C1 segment of cervical spinal cord (tissue), 14 donors: ENCODE measurements around the gene PLXNB1.
"Not testable (repeated sequence)": the region's sequence is repeated elsewhere in the genome, so short reads cannot be mapped to it uniquely, and the experiment has no call there.

Experiments
- DNase-seq, 14 donors: peaks; one replicate each; lab custom pipeline; 2025; lab: John Stamatoyannopoulos, UW

PLXNB1 gene, protein sequence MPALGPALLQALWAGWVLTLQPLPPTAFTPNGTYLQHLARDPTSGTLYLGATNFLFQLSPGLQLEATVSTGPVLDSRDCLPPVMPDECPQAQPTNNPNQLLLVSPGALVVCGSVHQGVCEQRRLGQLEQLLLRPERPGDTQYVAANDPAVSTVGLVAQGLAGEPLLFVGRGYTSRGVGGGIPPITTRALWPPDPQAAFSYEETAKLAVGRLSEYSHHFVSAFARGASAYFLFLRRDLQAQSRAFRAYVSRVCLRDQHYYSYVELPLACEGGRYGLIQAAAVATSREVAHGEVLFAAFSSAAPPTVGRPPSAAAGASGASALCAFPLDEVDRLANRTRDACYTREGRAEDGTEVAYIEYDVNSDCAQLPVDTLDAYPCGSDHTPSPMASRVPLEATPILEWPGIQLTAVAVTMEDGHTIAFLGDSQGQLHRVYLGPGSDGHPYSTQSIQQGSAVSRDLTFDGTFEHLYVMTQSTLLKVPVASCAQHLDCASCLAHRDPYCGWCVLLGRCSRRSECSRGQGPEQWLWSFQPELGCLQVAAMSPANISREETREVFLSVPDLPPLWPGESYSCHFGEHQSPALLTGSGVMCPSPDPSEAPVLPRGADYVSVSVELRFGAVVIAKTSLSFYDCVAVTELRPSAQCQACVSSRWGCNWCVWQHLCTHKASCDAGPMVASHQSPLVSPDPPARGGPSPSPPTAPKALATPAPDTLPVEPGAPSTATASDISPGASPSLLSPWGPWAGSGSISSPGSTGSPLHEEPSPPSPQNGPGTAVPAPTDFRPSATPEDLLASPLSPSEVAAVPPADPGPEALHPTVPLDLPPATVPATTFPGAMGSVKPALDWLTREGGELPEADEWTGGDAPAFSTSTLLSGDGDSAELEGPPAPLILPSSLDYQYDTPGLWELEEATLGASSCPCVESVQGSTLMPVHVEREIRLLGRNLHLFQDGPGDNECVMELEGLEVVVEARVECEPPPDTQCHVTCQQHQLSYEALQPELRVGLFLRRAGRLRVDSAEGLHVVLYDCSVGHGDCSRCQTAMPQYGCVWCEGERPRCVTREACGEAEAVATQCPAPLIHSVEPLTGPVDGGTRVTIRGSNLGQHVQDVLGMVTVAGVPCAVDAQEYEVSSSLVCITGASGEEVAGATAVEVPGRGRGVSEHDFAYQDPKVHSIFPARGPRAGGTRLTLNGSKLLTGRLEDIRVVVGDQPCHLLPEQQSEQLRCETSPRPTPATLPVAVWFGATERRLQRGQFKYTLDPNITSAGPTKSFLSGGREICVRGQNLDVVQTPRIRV (N-terminal part only)

DNA sequence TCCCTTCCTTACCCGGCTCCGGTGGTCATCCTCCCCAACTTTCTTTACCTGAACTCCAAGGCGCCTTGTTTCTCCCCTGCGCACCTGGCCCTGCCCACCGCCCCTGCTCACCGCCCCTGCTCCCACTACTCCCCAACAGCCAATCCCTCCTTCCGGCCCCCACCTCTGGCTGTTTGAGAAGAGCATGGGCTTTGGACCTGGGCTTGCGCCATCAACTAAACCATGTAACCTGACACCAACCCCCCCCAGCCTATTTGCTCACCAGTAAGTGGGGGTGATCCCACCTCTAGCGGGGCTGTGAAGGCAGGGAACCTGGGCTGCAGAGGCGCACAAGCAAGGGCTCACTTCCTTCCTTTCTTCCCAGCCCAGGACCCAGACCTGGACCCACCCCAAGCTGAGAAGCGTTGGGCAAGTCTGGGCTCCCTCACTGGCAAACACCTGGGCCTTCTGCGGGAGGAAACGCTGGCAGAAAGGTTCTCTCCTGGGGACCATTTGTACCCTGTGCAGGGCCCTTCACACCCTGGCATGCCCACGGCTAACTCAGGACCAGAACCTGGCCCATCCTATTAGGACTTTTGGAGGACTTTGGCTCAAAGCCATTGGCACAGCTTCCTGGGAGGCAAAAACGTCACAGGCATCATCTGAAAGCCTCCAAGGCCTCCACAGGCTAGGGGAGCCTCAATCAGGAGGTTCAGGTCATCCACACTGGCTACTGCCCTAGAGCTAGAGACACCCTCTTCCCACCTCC lies at the start of gene PLXNB1:
Gene PLXNB1 (minus strand): TSS at position 127 of the 748 bp plus-strand sequence. CDS start 5,475 bp downstream, outside the sequence.
- peak in 4 of 14 donors; percentile 25 to 61 (median 46) for DNase-seq

GRCh38 chr3:48478626-48479555 lies 49.0 kb upstream of the PLXNB1 start:
- no peak for DNase-seq

- no peak for DNase-seq
Observed at GRCh38 chr3:48477959-48478520, 48.2 kb upstream of the PLXNB1 start.

DNA sequence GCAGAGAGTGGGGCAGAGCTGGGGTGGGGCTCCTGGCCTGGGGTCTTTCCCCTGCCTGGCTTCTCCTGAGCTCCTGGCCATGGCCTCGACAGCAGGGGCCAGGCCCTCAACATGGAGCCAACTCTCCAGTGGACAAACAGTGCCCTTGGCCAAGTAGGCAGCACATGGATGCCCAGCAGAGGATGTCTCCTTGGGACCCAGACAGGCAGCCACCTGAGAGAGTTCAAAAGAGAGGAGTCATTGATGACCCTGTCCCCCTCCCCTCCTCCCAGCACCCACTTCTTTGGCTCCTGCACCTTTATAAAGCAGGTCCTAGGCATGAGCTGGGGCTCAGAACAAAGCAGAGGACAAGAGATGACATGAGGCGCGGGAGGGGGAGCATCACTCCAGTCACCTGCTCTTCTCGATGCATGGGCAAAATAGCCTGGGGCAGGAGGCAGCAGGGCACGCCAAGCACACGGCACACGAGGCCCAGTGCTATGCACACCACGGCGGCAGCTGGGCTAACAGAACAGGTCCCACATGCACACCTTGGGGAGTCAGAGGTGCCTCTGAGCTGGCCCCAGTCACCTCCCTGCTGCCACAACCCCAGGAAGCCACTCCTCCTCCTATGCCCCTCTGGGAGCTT lies 46.7 kb upstream of the PLXNB1 start:
- DNase-seq: no peak

DNA sequence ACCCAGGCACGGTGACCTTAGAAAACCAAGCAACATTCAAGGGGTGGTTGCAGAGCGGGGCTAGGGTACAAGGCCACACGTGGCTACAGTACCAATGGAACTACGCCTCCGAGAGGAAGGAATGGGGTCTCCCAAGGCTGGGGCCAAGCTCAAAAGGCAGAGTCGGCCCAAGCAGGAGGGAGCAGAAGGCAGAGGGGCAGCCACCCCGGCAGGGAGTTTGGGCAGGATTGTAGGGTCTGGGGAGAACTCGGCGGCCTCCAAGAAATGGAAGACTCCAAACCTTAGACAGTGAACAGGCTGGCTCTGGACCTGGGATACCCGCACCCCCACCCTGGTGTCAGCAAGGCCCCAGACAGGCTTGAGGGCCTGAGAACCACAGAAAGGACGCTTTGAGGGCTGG lies 45.3 kb upstream of the PLXNB1 start:
- DNase-seq: no peak

DNA sequence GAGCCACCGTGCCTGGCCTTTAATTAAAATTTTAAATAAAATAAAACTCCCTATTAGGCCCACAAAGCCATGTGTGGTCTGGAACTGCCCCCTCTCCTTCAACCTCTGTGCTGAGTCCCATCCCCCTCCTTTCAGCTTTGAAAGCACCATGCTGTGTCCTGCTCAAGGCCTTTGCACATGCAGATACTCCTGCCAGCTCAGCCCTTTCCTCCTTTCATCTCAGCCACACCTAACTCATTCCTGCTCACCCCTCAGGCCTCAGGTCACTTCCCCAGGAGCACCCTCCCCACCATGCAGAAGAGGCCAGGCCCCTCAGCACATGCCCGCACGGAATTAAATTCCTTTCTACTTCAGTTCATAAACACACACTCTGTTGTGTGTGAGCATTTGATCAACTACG lies 44.7 kb upstream of the PLXNB1 start:
- DNase-seq: no peak

- DNase-seq: not testable (repeated sequence)
Observed at GRCh38 chr3:48474031-48474430, 44.1 kb upstream of the PLXNB1 start.

DNA sequence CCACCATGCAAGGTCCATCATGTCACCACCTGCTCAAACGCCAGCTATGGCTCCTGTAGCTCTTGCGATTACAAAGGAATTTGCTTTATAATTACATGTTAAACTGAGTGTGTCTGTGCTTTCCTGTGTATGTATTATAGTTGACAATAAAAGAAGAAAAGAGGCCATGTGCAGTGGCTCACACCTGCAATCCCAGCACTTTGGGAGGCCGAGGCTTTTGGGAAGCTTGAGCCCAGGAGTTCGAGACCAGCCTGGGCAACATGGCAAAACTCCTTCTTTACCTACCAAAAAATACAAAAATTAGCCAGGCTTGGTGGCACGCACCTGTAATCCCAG lies 43.7 kb upstream of the PLXNB1 start:
- DNase-seq: no peak

GRCh38 chr3:48472923-48473616 lies 43.2 kb upstream of the PLXNB1 start:
- peak in 13 of 14 donors; percentile 42 to 85 (median 79) for DNase-seq

DNA sequence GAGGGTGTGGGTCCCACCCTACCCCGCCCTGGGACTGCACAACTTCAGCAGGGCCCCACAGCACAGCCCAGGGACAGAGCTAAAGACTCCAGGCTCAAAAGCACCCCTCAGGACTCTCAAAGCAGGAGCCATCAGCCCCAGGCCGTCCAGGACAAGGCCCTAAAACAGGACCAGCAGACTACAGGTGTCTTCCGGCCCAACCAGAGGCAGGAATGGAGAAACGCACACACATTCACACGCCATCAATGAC lies 42.7 kb upstream of the PLXNB1 start:
- DNase-seq: peak in 1 of 14 donors; percentile 63

DNA sequence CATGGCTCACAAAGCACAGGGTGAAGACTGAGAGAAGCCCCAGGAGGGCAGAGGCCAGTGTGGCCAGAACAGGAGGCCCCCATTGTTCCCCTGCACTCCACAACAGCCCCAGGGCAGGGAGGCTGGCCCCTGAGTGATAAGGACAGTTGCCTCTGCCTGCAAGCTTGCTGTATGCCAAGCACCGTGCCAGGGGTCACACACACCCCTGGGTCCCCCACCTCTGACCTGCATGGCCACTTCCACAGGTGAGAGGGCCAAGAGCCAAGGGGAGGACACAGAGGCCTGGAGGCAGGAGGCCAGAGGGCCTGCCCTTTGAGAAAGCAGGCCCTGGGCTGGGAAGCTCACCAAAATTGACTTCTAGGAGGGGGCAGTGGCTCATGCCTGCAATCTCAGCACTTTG lies 40.4 kb upstream of the PLXNB1 start:
- peak in 1 of 14 donors; percentile 22 for DNase-seq

DNA sequence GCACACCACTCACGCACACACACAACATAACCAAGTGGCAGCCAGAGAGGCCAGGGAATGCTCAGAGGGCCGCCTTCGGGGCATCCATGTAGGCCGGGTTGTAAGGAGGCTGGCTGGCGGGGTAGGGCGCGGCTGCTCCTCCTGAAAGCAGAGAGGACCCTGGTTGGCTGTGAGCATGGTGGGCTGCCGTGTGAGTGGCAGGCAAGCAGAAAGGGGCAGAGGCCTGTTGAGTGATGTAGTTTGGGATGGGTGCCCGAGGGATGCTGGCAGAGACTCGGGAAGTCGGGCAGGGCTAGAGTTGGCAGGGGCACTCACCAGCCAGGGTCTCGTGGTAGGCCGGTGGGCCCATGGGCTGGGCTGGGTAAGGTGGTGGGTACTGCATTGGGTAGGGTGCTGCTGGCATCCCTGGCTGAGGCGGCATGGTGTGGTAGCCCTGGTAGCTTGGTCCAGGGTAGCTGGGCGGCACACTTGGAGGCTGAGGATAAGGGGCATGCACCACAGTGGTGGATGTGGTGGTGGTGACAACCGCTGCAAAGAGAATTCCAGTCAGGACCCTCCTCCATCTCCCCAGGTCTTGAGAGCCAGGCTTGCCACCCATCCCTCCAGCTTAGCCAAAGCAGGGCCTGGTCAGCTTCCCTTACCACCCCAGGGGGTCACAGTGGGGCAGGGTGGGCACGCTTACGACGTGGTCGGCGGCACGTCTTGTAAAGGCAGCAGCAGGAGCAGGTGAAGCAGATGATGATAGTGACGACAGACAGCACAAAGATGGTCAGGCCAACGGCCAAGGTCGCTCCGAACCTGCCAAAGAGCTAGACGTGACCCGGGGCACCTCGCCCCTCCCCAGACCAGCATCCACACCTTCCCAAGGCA lies 39.4 kb upstream of the PLXNB1 start:
- peak in 6 of 14 donors; percentile 14 to 44 (median 26) for DNase-seq

DNA sequence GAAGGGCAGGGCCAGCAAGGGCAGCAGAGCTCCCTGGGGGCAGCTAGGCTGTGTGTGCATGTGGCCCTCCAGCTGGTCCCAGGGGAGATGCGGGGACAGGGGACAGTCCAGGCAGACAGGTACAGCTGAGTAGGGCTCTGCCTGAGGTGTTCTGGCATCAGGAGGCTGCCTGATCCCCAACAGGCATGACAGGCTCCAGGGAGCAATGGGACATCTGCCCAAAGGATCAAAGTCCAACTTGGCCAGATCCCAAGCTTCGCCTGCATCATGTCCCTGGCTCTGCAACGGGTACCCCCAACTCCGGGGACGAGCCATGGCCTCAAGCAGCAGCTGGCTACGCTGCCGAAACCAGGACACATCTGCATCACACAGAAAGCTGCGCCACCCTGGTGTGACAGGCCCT lies 38.4 kb upstream of the PLXNB1 start:
- peak in 1 of 14 donors; percentile 39 for DNase-seq

GRCh38 chr3:48467473-48468267 lies 37.8 kb upstream of the PLXNB1 start:
- DNase-seq: peak in 1 of 14 donors; percentile 83

- DNase-seq: no peak
Observed at GRCh38 chr3:48467110-48467454, 37.2 kb upstream of the PLXNB1 start.

GRCh38 chr3:48466386-48467109 lies 36.7 kb upstream of the PLXNB1 start:
- peak in 3 of 14 donors; percentile 52 to 63 (median 55) for DNase-seq
